ENCODE measurements around the gene JAG1.

The JAG1 gene

DNA sequence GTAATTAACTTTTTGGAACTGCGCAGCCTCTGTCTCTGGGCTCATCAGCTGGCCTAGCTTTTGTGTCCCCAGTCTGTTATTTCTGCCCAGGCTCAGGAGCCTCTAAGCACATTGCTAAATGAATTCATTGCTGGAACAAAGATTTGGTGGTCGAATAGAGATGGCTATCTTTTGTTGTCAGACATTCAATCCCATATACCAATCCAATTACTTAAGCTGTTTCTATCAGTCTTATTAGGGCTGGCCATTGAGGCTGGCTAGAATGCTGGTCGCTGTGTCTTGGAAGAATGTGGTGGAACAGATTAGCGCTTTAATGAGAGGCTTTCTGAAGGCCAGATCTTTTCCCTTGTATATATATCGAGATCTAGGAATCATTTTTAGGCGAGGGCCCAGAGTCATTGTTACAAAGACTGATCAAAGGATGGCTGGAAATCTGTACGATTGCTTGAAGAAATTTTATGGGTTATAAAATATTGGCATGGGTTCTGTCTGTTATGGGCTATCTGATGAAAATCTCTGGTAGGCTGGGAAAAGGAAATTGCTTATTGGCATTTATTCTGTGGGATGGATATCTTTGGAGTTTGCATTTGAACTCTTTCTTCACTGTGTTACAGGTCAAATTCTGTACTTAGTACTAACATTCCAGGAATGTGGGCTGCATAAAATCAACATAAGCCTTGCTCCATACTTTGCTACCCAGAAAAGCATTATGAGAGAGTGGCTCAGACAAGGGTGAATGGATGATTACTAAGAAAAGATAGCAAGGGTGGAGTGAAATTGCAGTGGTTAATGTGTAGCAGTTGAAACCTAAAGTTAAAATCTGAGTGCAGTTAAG is 34.8 kb upstream of the JAG1 start:
- DNase-seq (ENCODE audit: extremely low read depth, low read depth) = no peak
- TF ChIP-seq, protein P1, sequence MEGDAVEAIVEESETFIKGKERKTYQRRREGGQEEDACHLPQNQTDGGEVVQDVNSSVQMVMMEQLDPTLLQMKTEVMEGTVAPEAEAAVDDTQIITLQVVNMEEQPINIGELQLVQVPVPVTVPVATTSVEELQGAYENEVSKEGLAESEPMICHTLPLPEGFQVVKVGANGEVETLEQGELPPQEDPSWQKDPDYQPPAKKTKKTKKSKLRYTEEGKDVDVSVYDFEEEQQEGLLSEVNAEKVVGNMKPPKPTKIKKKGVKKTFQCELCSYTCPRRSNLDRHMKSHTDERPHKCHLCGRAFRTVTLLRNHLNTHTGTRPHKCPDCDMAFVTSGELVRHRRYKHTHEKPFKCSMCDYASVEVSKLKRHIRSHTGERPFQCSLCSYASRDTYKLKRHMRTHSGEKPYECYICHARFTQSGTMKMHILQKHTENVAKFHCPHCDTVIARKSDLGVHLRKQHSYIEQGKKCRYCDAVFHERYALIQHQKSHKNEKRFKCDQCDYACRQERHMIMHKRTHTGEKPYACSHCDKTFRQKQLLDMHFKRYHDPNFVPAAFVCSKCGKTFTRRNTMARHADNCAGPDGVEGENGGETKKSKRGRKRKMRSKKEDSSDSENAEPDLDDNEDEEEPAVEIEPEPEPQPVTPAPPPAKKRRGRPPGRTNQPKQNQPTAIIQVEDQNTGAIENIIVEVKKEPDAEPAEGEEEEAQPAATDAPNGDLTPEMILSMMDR (IDR thresholded peaks at IDR 0.05; ENCODE audit: low read depth, low read length) = no peak

- TF ChIP-seq, protein P1 (IDR thresholded peaks at IDR 0.05; ENCODE audit: low read depth, low read length) = no peak
- no peak for DNase-seq (ENCODE audit: extremely low read depth, low read depth)
Measured at GRCh38 chr20:10707791-10708190, 34.0 kb upstream of the JAG1 start.

DNA sequence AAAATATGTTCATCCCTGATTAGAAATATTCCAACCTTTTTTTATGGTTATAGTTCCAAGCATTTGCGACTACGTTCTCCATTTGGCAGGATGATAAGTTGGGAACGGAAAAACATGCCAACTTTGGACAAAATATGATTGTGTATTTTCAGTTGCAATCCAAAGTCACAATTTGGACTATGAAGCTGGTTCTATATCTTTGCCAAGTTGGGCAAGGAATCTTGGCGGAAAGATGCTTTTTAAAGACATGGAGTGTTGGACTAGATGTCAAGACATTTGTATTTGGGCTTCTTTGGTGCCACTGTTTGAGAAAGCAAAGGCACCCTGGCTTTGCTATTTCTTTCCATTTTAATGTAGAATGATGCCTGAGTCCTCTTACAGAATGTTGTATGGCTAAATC is 33.3 kb upstream of the JAG1 start:
- TF ChIP-seq, protein P1 (IDR thresholded peaks at IDR 0.05; ENCODE audit: low read depth, low read length) = no peak
- no peak for DNase-seq (ENCODE audit: extremely low read depth, low read depth)

GRCh38 chr20:10706460-10706811 is 32.6 kb upstream of the JAG1 start:
- TF ChIP-seq, protein P1 (IDR thresholded peaks at IDR 0.05; ENCODE audit: low read depth, low read length) = no peak
- DNase-seq (ENCODE audit: extremely low read depth, low read depth) = no peak

DNA sequence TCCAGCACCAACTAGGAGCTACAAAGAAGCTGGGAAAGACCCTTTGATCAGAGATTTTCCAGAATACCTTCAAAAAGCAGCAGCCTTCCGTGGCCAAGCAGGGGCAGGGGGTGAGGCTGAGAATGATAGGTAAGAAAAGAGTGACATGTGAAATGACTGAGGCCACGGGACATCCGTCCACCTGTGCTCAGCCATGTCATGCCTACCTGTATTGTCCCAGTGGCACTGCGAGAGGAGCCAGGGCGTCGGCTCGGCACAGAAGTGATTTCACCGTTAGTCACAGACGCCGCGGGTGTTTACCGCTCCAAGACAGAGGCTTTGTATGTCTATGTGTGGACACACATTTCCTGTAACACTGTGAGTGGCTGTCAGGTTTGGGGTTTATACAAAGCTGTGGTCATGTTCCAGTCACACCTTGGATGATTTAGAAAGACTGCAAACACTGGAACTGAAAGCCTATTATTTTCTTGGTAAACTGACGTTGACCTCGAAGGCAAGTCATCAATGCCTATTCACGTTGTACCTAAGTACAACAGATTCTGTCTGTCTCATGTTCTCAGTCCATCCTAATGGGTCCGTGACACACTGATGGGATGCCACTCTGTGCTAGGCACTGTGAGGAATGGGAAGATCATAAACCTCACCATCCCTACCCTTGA is 32.1 kb upstream of the JAG1 start:
- TF ChIP-seq, protein P1 (IDR thresholded peaks at IDR 0.05; ENCODE audit: low read depth, low read length) = no peak
- DNase-seq (ENCODE audit: extremely low read depth, low read depth) = no peak

DNA sequence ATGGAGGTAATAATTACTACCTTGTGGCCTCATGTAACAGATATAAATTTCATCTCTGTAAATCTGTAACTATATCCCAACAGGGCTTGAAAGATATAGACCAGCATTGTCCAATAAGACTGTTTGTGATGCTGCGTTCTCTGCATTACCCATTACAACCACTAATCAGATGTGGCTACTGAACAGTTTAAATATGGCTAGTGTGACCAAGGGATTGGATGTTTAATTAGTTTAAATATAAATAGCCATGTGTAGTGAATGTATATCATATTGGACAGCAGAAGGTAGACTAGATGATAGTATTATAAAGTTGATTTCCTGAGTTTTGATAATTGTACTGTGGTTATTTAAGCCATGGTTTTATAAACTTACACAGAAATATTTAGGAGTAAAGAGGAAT is 27.8 kb upstream of the JAG1 start:
- TF ChIP-seq, protein P1 (IDR thresholded peaks at IDR 0.05; ENCODE audit: low read depth, low read length) = no peak
- DNase-seq (ENCODE audit: extremely low read depth, low read depth) = no peak

- DNase-seq (ENCODE audit: extremely low read depth, low read depth) = no peak
- TF ChIP-seq, protein P1 (IDR thresholded peaks at IDR 0.05; ENCODE audit: low read depth, low read length) = no peak
Measured at GRCh38 chr20:10699941-10700340, 26.1 kb upstream of the JAG1 start.
